Measurements from ENCODE around the gene ABCD1. TPM values are rescaled to one million over a fixed set of nuclear protein-coding genes. Genes with fewer than 3 reads are reported as not detected.

The ABCD1 gene
- total RNA-seq, 1 donor from 2014 or later, result 12.6 TPM

- no peak for TF ChIP-seq CTCF (conservative IDR thresholded peaks at IDR 0.05; ENCODE audit: low read depth, low read length)
- DNase-seq (ENCODE audit: low read depth), result no peak
Observed at GRCh38 chrX:153769158-153769864, 44.7 kb downstream of the ABCD1 start.

GRCh38 chrX:153769865-153770600, 45.4 kb downstream of the ABCD1 start:
- no peak for TF ChIP-seq CTCF (conservative IDR thresholded peaks at IDR 0.05; ENCODE audit: low read depth, low read length)
- H3K4me3 ChIP-seq (ENCODE audit: low read depth, low read length), result no peak overlapping the region
- no peak for DNase-seq (ENCODE audit: low read depth)

More at GRCh38 chrX:153769158-153769864, 44.7 kb downstream of the ABCD1 start:
- no peak overlapping the region for H3K4me3 ChIP-seq (ENCODE audit: low read depth, low read length)

- H3K4me3 ChIP-seq (ENCODE audit: low read depth, low read length), result no peak overlapping the region
- no peak for TF ChIP-seq CTCF (conservative IDR thresholded peaks at IDR 0.05; ENCODE audit: low read depth, low read length)
- no peak for DNase-seq (ENCODE audit: low read depth)
Observed at GRCh38 chrX:153770601-153771414, 46.2 kb downstream of the ABCD1 start.

- DNase-seq (ENCODE audit: low read depth), result no peak
- no peak for TF ChIP-seq CTCF (conservative IDR thresholded peaks at IDR 0.05; ENCODE audit: low read depth, low read length)
- H3K4me3 ChIP-seq (ENCODE audit: low read depth, low read length), result no peak overlapping the region
Observed at GRCh38 chrX:153771415-153772315, 47.0 kb downstream of the ABCD1 start.

GRCh38 chrX:153772316-153773217, 47.9 kb downstream of the ABCD1 start:
- no peak for TF ChIP-seq CTCF (conservative IDR thresholded peaks at IDR 0.05; ENCODE audit: low read depth, low read length)
- DNase-seq (ENCODE audit: low read depth), result no peak
- no peak overlapping the region for H3K4me3 ChIP-seq (ENCODE audit: low read depth, low read length)
